Measurements from ENCODE around the gene TMEM123. TPM values are rescaled to one million over a fixed set of nuclear protein-coding genes. Genes with fewer than 3 reads are reported as not detected.

TMEM123 gene
- total and polyA plus RNA-seq, 2 of the 13 experiments (the other 11 are each of a cell fraction or from before 2014, with no cell fraction given): 365 to 2,761 TPM

- TF ChIP-seq ZC3H4 (CRISPR knock-in tag; IDR thresholded peaks at IDR 0.05; ENCODE audit: borderline replicate concordance) (no peak), RBFOX2 (IDR thresholded peaks at IDR 0.05; ENCODE audit: low read depth, low read length) (0 out of 2 replicates have a peak, but pooled peaks have one; percentile 14), TAF15 (IDR thresholded peaks at IDR 0.05; ENCODE audit: low read depth, low read length, poor library complexity, severe bottlenecking) (no peak)
Measured at GRCh38 chr11:102448869-102449224, 3.7 kb downstream of the TMEM123 start (continued).

GRCh38 chr11:102447941-102448868 lies 4.4 kb downstream of the TMEM123 start:
- H3K27me3 ChIP-seq (ENCODE audit: control insufficient read depth in 1 of 2, insufficient read depth in 2 of 2, low read length in 2 of 2): no peaks in the 10 kb centered on the region; a peak in 1 of 5 replicates
- no peak overlapping the region for H2AFZ ChIP-seq (ENCODE audit: low read length)
- WGBS (ENCODE audit: low lambda C conversion rate): 83% methylated on average over 2 of the region's 2 CpGs
- TF ChIP-seq LCORL (IDR thresholded peaks at IDR 0.05) (no peak), LCORL (CRISPR knock-in tag; IDR thresholded peaks at IDR 0.05) (0 out of 2 replicates have a peak, but pooled peaks have one; percentile 10), RFX5 (IDR thresholded peaks at IDR 0.05; ENCODE audit: low read depth, low read length) (no peak), KAT2B (IDR thresholded peaks at IDR 0.05; ENCODE audit: borderline replicate concordance, low read depth, low read length) (no peak), RARG (CRISPR knock-in tag; IDR thresholded peaks at IDR 0.05; ENCODE audit: low read depth) (no peak), RBFOX2 (IDR thresholded peaks at IDR 0.05; ENCODE audit: low read depth, low read length) (peak; percentile 35), GATA4 (IDR thresholded peaks at IDR 0.05; ENCODE audit: borderline replicate concordance, low read depth) (no peak), FOXP4 (CRISPR knock-in tag; IDR thresholded peaks at IDR 0.05) (no peak)
- intact Hi-C loops (cut with micrococcal nuclease; ENCODE audit: unreplicated experiment): loop anchor here (5.0 kb wide), 2 partner anchors 36 to 384 kb away; no protein-coding TSS in a partner anchor
- peak overlapping the region; percentile 99; the same call in 1 of the 2 replicates for H3K9ac ChIP-seq (ENCODE audit: insufficient read depth, low read depth, low read length)
- no peak for FAIRE-seq
- H4K20me1 ChIP-seq (ENCODE audit: insufficient read depth, low read length): peaks cover 83% of the 10 kb centered on the region
- ChIA-PET CTCF (ENCODE audit: low intra/inter-chr PET ratio, low total read pairs) (no interaction called here), POLR2A (interaction anchor here (1.9 kb wide), 1 partner anchor 14 kb away, joined by 9 read pairs; no protein-coding TSS in a partner anchor)
- BruUV-seq (replicated peaks): no TSS peak
- in situ Hi-C loops (cut with HindIII; ENCODE audit: extremely low pct_ligation_motif_present, low pct_unique_long_range_greater_than_20kb): no loop called here
- H3K4me1 ChIP-seq (ENCODE audit: insufficient read depth, low read length): peaks cover 58% of the 10 kb centered on the region
- DNase-seq (ENCODE audit: low spot score): no peak
- peaks cover 13 to 45% of the 10 kb centered on the region in 2 experiments for H3K36me3 ChIP-seq (replicated peaks in 1 of 2; ENCODE audit: control insufficient read depth in 1 of 2, insufficient read depth in 2 of 2, low read length in 2 of 2)
- H3K4me3 ChIP-seq (replicated peaks in 1 of 3; ENCODE audit: insufficient read depth in 1 of 3, low read depth in 2 of 3, low read length in 3 of 3): peak overlapping the region; percentile 6 to 95 (median 87); a peak in 5 of 6 replicates
- H3K9me3 ChIP-seq (ENCODE audit: low read length): no peaks in the 10 kb centered on the region
- H3K27ac ChIP-seq (ENCODE audit: extremely low read length, insufficient read depth, low read length): peak overlapping the region; percentile 96
- H3K4me2 ChIP-seq (ENCODE audit: low read depth, low read length): peak overlapping the region; percentile 91
- ATAC-seq: no peak
- peaks cover 96% of the 10 kb centered on the region for H3K79me2 ChIP-seq (ENCODE audit: insufficient read depth, low read length)

Measured in HepG2 (cell line).